H1 (cell line): Measurements from ENCODE around the gene SHROOM3. TPM values are rescaled to one million over a fixed set of nuclear protein-coding genes. Genes with fewer than 3 reads are reported as not detected.

ENCODE experiments used
- CBX5 ChIP-seq: fragments of 300-800, 300-1000 bp; sonication (generic); IDR thresholded peaks from 2 replicates; pipeline ENCODE4 v1.7.1; 2016; ENCODE audit warnings: antibody characterized with exemption, low read length, low read depth
- CBX8 ChIP-seq: fragments of 300-800, 300-1000 bp; sonication (generic); IDR thresholded peaks from 2 replicates; pipeline ENCODE4 v1.7.1; 2016; ENCODE audit warnings: low read depth, low read length, borderline replicate concordance
- CHD7 ChIP-seq: fragments of 300-600 bp; sonication (generic); IDR thresholded peaks from 2 replicates; pipeline ENCODE4 v1.7.1; 2012; ENCODE audit warnings: low read length, moderate library complexity, mild to moderate bottlenecking, inconsistent platforms; ENCODE audit not compliant: insufficient replicate concordance
- FOSL1 ChIP-seq: IDR thresholded peaks from 2 replicates; pipeline ENCODE4 v1.6.1; 2011; ENCODE audit warnings: mild to moderate bottlenecking, low read depth, low read length, moderate library complexity; ENCODE audit not compliant: insufficient read depth
- NRF1 ChIP-seq: IDR thresholded peaks from 2 replicates; pipeline ENCODE4 v1.6.1; 2011; ENCODE audit warnings: mild to moderate bottlenecking, low read depth, low read length, improper control_type of control experiment
- RBBP5 ChIP-seq: IDR thresholded peaks from 2 replicates; pipeline ENCODE4 v1.7.1; 2012; ENCODE audit warnings: low read depth, mild to moderate bottlenecking, inconsistent platforms, low read length, moderate library complexity, borderline replicate concordance
- TCF12 ChIP-seq: IDR thresholded peaks from 2 replicates; pipeline ENCODE4 v1.6.1; 2011; ENCODE audit warnings: low read depth, mild to moderate bottlenecking, low read length
- TEAD4 ChIP-seq: IDR thresholded peaks from 2 replicates; pipeline ENCODE4 v1.6.1; 2012; ENCODE audit warnings: low read depth, low read length, inconsistent platforms, mixed read lengths
- polyA plus RNA-seq, 7 experiments: library from polyadenylated mRNA; depleted of rRNA in 3 of 7; stranded (reverse) in 5 of 7; unstranded in 2 of 7; fragments of >200 nt in 5 of 7; fragments of 200-250 nt in 2 of 7; gene quantifications; 1 replicate in 5 of 7; 2 replicates in 1 of 7; 4 replicates in 1 of 7; pipeline versions ENCODE4 v1.2.1 to v1.2.3, GENCODE V29; 2011 to 2013; ENCODE audit warnings: missing spikeins in 2 of 7, mixed read lengths in 2 of 7
- total RNA-seq: library from RNA; stranded (reverse); fragmentation: NEBNext Ultra II Directional; extraction: Animal tissue kit (Norgen Biotek cat#: 25700); gene quantifications from 2 replicates; pipeline ENCODE4 v1.2.1, GENCODE V29; 2021

The SHROOM3 gene
- total and polyA plus RNA-seq, 2 of the 8 experiments (the other 6 are each of a cell fraction or from before 2014, with no cell fraction given): 15.8 to 34.0 TPM

GRCh38 chr4:76401654-76402053, 33.4 kb upstream of the SHROOM3 start (continued):
- TF ChIP-seq CHD7: no peak
- TF ChIP-seq TCF12: no peak
- TF ChIP-seq CBX5: no peak
- no peak for TF ChIP-seq NRF1
- TF ChIP-seq CBX8: no peak
- TF ChIP-seq RBBP5: no peak
- no peak for TF ChIP-seq FOSL1
- no peak for TF ChIP-seq TEAD4
- TF ChIP-seq, all 59 proteins: peak for 0
